ENCODE data around the gene NCL.

The NCL gene

GRCh38 chr2:231463698-231464575 is at the start of gene NCL:
TSS of gene NCL (minus strand) at chr2:231464484. CDS start at chr2:231464353, 131 bp downstream.
- Histone ChIP-seq H3K9ac (peak within 1 kb of the TSS; percentile 100), H3K4me2 (peak within 1 kb of the TSS; percentile 79), H3K27me3 (ENCODE audit: insufficient read depth, low read depth) (no peaks in the 10 kb centered on the region), H3K4me3 (IDR thresholded peaks at IDR 0.05; ENCODE audit: insufficient read depth, low read depth, low read length) (peak within 1 kb of the TSS; percentile 66), H3K27ac (peak within 1 kb of the TSS; percentile 99), H3K36me3 (ENCODE audit: insufficient read depth) (peaks cover 39% of the 10 kb centered on the region), H3K79me2 (ENCODE audit: insufficient read depth, low read depth) (peaks cover 64% of the 10 kb centered on the region), H3K4me1 (ENCODE audit: low read depth, poor library complexity, severe bottlenecking) (peaks cover 41% of the 10 kb centered on the region), H2AFZ (ENCODE audit: low read depth) (peak within 1 kb of the TSS; percentile 82), H4K20me1 (ENCODE audit: insufficient read depth) (peaks cover 44% of the 10 kb centered on the region)
- no peak for TF ChIP-seq CTCF (conservative IDR thresholded peaks at IDR 0.05; ENCODE audit: low read depth, low read length)

GRCh38 chr2:231513746-231514224 is 49.5 kb upstream of the NCL start:
- H3K4me3 ChIP-seq (IDR thresholded peaks at IDR 0.05; ENCODE audit: insufficient read depth, low read depth, low read length): peak overlapping the region; percentile 64
- TF ChIP-seq CTCF (conservative IDR thresholded peaks at IDR 0.05; ENCODE audit: low read depth, low read length): no peak
- H3K4me2 ChIP-seq: peak overlapping the region; percentile 99
- H3K79me2 ChIP-seq (ENCODE audit: insufficient read depth, low read depth): no peaks in the 10 kb centered on the region
- H3K27ac ChIP-seq: peak overlapping the region; percentile 52
- peak overlapping the region; percentile 77 for H2AFZ ChIP-seq (ENCODE audit: low read depth)
- no peaks in the 10 kb centered on the region for H3K27me3 ChIP-seq (ENCODE audit: insufficient read depth, low read depth)
- H3K36me3 ChIP-seq (ENCODE audit: insufficient read depth): no peaks in the 10 kb centered on the region
- peak overlapping the region; percentile 62; the same call in 1 of the 2 replicates for H3K9ac ChIP-seq
- peaks cover 7% of the 10 kb centered on the region for H3K4me1 ChIP-seq (ENCODE audit: low read depth, poor library complexity, severe bottlenecking)
- H4K20me1 ChIP-seq (ENCODE audit: insufficient read depth): no peaks in the 10 kb centered on the region

GRCh38 chr2:231512222-231512621 is 47.9 kb upstream of the NCL start:
- no peak for TF ChIP-seq CTCF (conservative IDR thresholded peaks at IDR 0.05; ENCODE audit: low read depth, low read length)
- Histone ChIP-seq H4K20me1 (ENCODE audit: insufficient read depth) (no peaks in the 10 kb centered on the region), H2AFZ (ENCODE audit: low read depth) (no peak overlapping the region), H3K36me3 (ENCODE audit: insufficient read depth) (no peaks in the 10 kb centered on the region), H3K79me2 (ENCODE audit: insufficient read depth, low read depth) (no peaks in the 10 kb centered on the region), H3K27me3 (ENCODE audit: insufficient read depth, low read depth) (no peaks in the 10 kb centered on the region), H3K4me3 (IDR thresholded peaks at IDR 0.05; ENCODE audit: insufficient read depth, low read depth, low read length) (no peak overlapping the region), H3K4me2 (no peak overlapping the region), H3K27ac (no peak overlapping the region), H3K9ac (no peak overlapping the region), H3K4me1 (ENCODE audit: low read depth, poor library complexity, severe bottlenecking) (peaks cover 7% of the 10 kb centered on the region)

GRCh38 chr2:231503766-231504165 is 39.5 kb upstream of the NCL start:
- H3K27me3 ChIP-seq (ENCODE audit: insufficient read depth, low read depth): no peaks in the 10 kb centered on the region
- no peak for TF ChIP-seq CTCF (conservative IDR thresholded peaks at IDR 0.05; ENCODE audit: low read depth, low read length)
- no peaks in the 10 kb centered on the region for H3K79me2 ChIP-seq (ENCODE audit: insufficient read depth, low read depth)
- H4K20me1 ChIP-seq (ENCODE audit: insufficient read depth): no peaks in the 10 kb centered on the region
- no peak overlapping the region for H3K9ac ChIP-seq
- no peak overlapping the region for H3K4me2 ChIP-seq
- H3K27ac ChIP-seq: no peak overlapping the region
- no peaks in the 10 kb centered on the region for H3K36me3 ChIP-seq (ENCODE audit: insufficient read depth)
- no peak overlapping the region for H3K4me3 ChIP-seq (IDR thresholded peaks at IDR 0.05; ENCODE audit: insufficient read depth, low read depth, low read length)
- no peak overlapping the region for H2AFZ ChIP-seq (ENCODE audit: low read depth)
- no peaks in the 10 kb centered on the region for H3K4me1 ChIP-seq (ENCODE audit: low read depth, poor library complexity, severe bottlenecking)

All from KMS-11 (cell line).